DOHH2 (cell line): Measurements from ENCODE around the gene CCDC171.

Source experiments
- CTCF ChIP-seq: fragments of 200-600 bp; sonication (generic); IDR thresholded peaks from one replicate; pipeline ENCODE4 v1.5.1; 2014; ENCODE audit warnings: antibody characterized with exemption, mild to moderate bottlenecking, low read depth, low read length; ENCODE audit not compliant: poor library complexity, severe bottlenecking
- EZH2phosphoT487 ChIP-seq: fragments of 200-600 bp; sonication (generic); IDR thresholded peaks from 2 replicates; pipeline ENCODE4 v1.6.1; 2017; ENCODE audit warnings: borderline replicate concordance, mild to moderate bottlenecking, antibody characterized with exemption, low read length, moderate library complexity, mixed read lengths

GRCh38 chr9:15843316-15843715 lies 290.5 kb downstream of the CCDC171 start:
- TF ChIP-seq CTCF, result no peak
- TF ChIP-seq EZH2phosphoT487, result no peak
